ENCODE data around the gene HGS. TPM values are rescaled to one million over a fixed set of nuclear protein-coding genes. Genes with fewer than 3 reads are reported as not detected.

Gene HGS
- total and polyA plus RNA-seq, 2 of the 13 experiments (the other 11 are each of a cell fraction or from before 2014, with no cell fraction given): 73.3 to 78.1 TPM

DNA sequence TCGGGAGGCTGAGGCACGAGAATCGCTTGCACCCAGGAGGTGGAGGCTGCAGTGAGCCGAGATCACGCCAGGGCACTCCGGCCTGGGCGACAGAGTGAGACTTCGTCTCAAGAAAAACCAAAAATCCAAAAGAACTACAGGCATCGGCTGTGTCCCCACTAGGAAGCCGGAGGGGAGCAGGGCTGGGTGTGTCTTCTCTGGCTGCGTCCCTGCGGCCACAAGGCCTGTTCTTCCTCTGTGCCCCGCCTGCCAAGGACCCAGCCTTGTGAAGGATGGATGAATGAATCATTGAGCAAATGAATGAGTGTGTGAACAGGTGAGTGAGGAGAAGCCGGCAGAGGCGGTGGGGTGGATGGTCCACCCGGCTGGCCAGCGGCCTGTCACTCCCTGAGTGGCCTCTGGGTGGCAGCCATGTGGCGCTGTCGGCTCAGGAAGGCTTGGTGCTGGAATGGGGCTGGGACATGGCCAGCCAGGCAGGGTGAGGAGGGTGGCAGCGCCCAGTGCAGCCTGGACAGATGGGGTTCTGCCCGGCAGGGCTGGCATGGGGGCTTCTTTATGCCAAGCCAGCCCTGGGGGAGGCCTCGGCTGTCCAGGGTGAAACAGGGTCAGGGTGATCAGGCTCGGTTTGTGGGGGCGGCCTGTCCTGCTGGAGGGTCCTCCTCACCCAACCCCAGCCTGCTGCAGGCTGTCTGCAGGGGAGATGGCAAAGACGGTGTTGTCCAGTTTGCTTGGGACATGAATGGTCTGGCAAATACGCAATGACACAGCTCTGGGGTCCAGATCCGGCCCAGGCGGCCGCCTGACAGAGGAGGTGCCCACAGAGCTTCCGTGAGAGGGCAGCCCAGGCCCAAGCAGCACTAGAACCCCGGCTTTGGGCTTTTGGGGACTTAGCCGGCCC, 49.9 kb downstream of the HGS start (continued):
- TF ChIP-seq MED13 (CRISPR knock-in tag; IDR thresholded peaks at IDR 0.05) (no peak), SOX13 (IDR thresholded peaks at IDR 0.05) (no peak), SOX13 (CRISPR knock-in tag; conservative IDR thresholded peaks at IDR 0.05 in 1 of 2, IDR thresholded peaks at IDR 0.05 in 1 of 2) (peak in 1 of 2 experiments; percentile 34; a peak in 2 of 4 replicates), ZNF317 (CRISPR knock-in tag; IDR thresholded peaks at IDR 0.05) (0 out of 2 replicates have a peak, but pooled peaks have one; percentile 50), ZKSCAN1 (IDR thresholded peaks at IDR 0.05; ENCODE audit: low read length) (no peak), ZNF382 (CRISPR knock-in tag; IDR thresholded peaks at IDR 0.05; ENCODE audit: borderline replicate concordance) (no peak), STAG1 (CRISPR knock-in tag; IDR thresholded peaks at IDR 0.05) (peak; percentile 99), MAFF (IDR thresholded peaks at IDR 0.05; ENCODE audit: low read depth, low read length) (no peak), ZZZ3 (CRISPR knock-in tag; IDR thresholded peaks at IDR 0.05; ENCODE audit: borderline replicate concordance) (no peak), ZNF761 (CRISPR knock-in tag; conservative IDR thresholded peaks at IDR 0.05) (0 out of 2 replicates have a peak, but pooled peaks have one; percentile 47), ZNF460 (CRISPR knock-in tag; IDR thresholded peaks at IDR 0.05; ENCODE audit: borderline replicate concordance) (no peak), MXI1 (IDR thresholded peaks at IDR 0.05; ENCODE audit: borderline replicate concordance, low read depth, low read length) (no peak), ZNF839 (CRISPR knock-in tag; IDR thresholded peaks at IDR 0.05; ENCODE audit: borderline replicate concordance) (no peak)
- TF ChIP-seq, protein P1, sequence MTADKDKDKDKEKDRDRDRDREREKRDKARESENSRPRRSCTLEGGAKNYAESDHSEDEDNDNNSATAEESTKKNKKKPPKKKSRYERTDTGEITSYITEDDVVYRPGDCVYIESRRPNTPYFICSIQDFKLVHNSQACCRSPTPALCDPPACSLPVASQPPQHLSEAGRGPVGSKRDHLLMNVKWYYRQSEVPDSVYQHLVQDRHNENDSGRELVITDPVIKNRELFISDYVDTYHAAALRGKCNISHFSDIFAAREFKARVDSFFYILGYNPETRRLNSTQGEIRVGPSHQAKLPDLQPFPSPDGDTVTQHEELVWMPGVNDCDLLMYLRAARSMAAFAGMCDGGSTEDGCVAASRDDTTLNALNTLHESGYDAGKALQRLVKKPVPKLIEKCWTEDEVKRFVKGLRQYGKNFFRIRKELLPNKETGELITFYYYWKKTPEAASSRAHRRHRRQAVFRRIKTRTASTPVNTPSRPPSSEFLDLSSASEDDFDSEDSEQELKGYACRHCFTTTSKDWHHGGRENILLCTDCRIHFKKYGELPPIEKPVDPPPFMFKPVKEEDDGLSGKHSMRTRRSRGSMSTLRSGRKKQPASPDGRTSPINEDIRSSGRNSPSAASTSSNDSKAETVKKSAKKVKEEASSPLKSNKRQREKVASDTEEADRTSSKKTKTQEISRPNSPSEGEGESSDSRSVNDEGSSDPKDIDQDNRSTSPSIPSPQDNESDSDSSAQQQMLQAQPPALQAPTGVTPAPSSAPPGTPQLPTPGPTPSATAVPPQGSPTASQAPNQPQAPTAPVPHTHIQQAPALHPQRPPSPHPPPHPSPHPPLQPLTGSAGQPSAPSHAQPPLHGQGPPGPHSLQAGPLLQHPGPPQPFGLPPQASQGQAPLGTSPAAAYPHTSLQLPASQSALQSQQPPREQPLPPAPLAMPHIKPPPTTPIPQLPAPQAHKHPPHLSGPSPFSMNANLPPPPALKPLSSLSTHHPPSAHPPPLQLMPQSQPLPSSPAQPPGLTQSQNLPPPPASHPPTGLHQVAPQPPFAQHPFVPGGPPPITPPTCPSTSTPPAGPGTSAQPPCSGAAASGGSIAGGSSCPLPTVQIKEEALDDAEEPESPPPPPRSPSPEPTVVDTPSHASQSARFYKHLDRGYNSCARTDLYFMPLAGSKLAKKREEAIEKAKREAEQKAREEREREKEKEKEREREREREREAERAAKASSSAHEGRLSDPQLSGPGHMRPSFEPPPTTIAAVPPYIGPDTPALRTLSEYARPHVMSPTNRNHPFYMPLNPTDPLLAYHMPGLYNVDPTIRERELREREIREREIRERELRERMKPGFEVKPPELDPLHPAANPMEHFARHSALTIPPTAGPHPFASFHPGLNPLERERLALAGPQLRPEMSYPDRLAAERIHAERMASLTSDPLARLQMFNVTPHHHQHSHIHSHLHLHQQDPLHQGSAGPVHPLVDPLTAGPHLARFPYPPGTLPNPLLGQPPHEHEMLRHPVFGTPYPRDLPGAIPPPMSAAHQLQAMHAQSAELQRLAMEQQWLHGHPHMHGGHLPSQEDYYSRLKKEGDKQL (CRISPR knock-in tag; IDR thresholded peaks at IDR 0.05; ENCODE audit: low read depth): no peak
- TF ChIP-seq, protein P2, sequence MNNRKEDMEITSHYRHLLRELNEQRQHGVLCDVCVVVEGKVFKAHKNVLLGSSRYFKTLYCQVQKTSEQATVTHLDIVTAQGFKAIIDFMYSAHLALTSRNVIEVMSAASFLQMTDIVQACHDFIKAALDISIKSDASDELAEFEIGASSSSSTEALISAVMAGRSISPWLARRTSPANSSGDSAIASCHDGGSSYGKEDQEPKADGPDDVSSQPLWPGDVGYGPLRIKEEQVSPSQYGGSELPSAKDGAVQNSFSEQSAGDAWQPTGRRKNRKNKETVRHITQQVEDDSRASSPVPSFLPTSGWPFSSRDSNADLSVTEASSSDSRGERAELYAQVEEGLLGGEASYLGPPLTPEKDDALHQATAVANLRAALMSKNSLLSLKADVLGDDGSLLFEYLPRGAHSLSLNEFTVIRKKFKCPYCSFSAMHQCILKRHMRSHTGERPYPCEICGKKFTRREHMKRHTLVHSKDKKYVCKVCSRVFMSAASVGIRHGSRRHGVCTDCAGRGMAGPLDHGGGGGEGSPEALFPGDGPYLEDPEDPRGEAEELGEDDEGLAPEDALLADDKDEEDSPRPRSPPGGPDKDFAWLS (CRISPR knock-in tag; IDR thresholded peaks at IDR 0.05; ENCODE audit: borderline replicate concordance): no peak
- TF ChIP-seq, protein P3, sequence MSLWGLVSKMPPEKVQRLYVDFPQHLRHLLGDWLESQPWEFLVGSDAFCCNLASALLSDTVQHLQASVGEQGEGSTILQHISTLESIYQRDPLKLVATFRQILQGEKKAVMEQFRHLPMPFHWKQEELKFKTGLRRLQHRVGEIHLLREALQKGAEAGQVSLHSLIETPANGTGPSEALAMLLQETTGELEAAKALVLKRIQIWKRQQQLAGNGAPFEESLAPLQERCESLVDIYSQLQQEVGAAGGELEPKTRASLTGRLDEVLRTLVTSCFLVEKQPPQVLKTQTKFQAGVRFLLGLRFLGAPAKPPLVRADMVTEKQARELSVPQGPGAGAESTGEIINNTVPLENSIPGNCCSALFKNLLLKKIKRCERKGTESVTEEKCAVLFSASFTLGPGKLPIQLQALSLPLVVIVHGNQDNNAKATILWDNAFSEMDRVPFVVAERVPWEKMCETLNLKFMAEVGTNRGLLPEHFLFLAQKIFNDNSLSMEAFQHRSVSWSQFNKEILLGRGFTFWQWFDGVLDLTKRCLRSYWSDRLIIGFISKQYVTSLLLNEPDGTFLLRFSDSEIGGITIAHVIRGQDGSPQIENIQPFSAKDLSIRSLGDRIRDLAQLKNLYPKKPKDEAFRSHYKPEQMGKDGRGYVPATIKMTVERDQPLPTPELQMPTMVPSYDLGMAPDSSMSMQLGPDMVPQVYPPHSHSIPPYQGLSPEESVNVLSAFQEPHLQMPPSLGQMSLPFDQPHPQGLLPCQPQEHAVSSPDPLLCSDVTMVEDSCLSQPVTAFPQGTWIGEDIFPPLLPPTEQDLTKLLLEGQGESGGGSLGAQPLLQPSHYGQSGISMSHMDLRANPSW (CRISPR knock-in tag; IDR thresholded peaks at IDR 0.05; ENCODE audit: borderline replicate concordance): no peak
- TF ChIP-seq, protein P4, sequence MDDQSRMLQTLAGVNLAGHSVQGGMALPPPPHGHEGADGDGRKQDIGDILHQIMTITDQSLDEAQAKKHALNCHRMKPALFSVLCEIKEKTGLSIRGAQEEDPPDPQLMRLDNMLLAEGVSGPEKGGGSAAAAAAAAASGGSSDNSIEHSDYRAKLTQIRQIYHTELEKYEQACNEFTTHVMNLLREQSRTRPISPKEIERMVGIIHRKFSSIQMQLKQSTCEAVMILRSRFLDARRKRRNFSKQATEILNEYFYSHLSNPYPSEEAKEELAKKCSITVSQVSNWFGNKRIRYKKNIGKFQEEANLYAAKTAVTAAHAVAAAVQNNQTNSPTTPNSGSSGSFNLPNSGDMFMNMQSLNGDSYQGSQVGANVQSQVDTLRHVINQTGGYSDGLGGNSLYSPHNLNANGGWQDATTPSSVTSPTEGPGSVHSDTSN (CRISPR knock-in tag; IDR thresholded peaks at IDR 0.05; ENCODE audit: borderline replicate concordance): no peak
